A673 (cell line): ENCODE data around the gene INHBA. TPM values are rescaled to one million over a fixed set of nuclear protein-coding genes. Genes with fewer than 3 reads are reported as not detected.

ENCODE experiments used
- Bru-seq: library from RNA; stranded (reverse); fragments of 400-500 nt; gene quantifications from one replicate; lab custom pipeline; 2021; lab: Mats Ljungman, UMichigan
- BruChase-seq, 2 experiments: library from RNA; stranded (reverse); fragments of 400-500 nt; gene quantifications; one replicate each; lab custom pipeline; 2021; lab: Mats Ljungman, UMichigan
- BruUV-seq: library from RNA; stranded (reverse); fragments of 400-500 nt; replicated peaks from 2 replicates; lab custom pipeline; 2021; lab: Mats Ljungman, UMichigan
- CTCF ChIA-PET: fragments of 300-600 bp; sonication (Branson Sonifier 250); formaldehyde crosslinking; loops from one replicate; lab custom pipeline; 2022; ENCODE audit warnings: antibody characterized with exemption; lab: Charles Lee
- POLR2A ChIA-PET: fragments of 300-600 bp; sonication (Branson Sonifier 250); formaldehyde crosslinking; loops from one replicate; lab custom pipeline; 2022; ENCODE audit warnings: antibody characterized with exemption; ENCODE audit not compliant: low non-redundant PET; lab: Charles Lee
- DNase-seq: peaks from one replicate; pipeline ENCODE4 v3.0.0-alpha.2; 2015; ENCODE audit warnings: low spot score
- H3K27ac ChIP-seq: fragments of 200-600 bp; sonication (generic); 2 replicates; pipeline ENCODE4 v1.5.1; 2016; ENCODE audit warnings: mixed run types, low read depth, mild to moderate bottlenecking, mixed read lengths, antibody characterized with exemption, low read length; ENCODE audit not compliant: poor library complexity, severe bottlenecking
- H3K27me3 ChIP-seq: fragments of 200-600 bp; sonication (generic); replicated peaks from 2 replicates; pipeline ENCODE4 v1.6.1; 2017; ENCODE audit warnings: mixed run types, low read depth, mild to moderate bottlenecking, mixed read lengths, antibody characterized with exemption, low read length; ENCODE audit not compliant: insufficient read depth, poor library complexity
- H3K36me3 ChIP-seq: fragments of 200-600 bp; sonication (generic); 2 replicates; pipeline ENCODE4 v1.6.1; 2016; ENCODE audit warnings: mixed run types, mild to moderate bottlenecking, mixed read lengths, antibody characterized with exemption, low read length; ENCODE audit not compliant: insufficient read depth, poor library complexity, severe bottlenecking
- H3K4me1 ChIP-seq: fragments of 200-600 bp; sonication (generic); 2 replicates; pipeline ENCODE4 v1.6.1; 2017; ENCODE audit warnings: mixed run types, mild to moderate bottlenecking, mixed read lengths, antibody characterized with exemption, low read length; ENCODE audit not compliant: insufficient read depth, poor library complexity, severe bottlenecking
- H3K4me3 ChIP-seq: fragments of 200-600 bp; sonication (generic); 2 replicates; pipeline ENCODE4 v1.5.1; 2016; ENCODE audit warnings: low read depth, mixed run types, mild to moderate bottlenecking, mixed read lengths, low read length; ENCODE audit not compliant: poor library complexity, severe bottlenecking
- H3K9me3 ChIP-seq: fragments of 200-600 bp; sonication (generic); 2 replicates; pipeline ENCODE4 v1.6.1; 2016; ENCODE audit warnings: mixed run types, low read depth, mild to moderate bottlenecking, mixed read lengths, antibody characterized with exemption, low read length; ENCODE audit not compliant: poor library complexity, severe bottlenecking
- CTCF ChIP-seq: fragments of 300-800, 200-600 bp; sonication (generic); conservative IDR thresholded peaks from 2 replicates; pipeline ENCODE4 v1.5.1; 2017; ENCODE audit warnings: low read depth, mild to moderate bottlenecking, antibody characterized with exemption, low read length, moderate library complexity, mixed read lengths
- EZH2 ChIP-seq: fragments of 200-600 bp; sonication (generic); IDR thresholded peaks from 2 replicates; pipeline ENCODE4 v1.6.1; 2017; ENCODE audit warnings: borderline replicate concordance, low read depth, mild to moderate bottlenecking, mixed read lengths, antibody characterized with exemption, low read length; ENCODE audit not compliant: poor library complexity, severe bottlenecking
- intact Hi-C: fragments of 100-400 bp; cut with micrococcal nuclease; formaldehyde crosslinking; loops from one replicate; pipeline ENCODE4 v1.10.0; 2022; ENCODE audit not compliant: unreplicated experiment
- long read RNA-seq: library from polyadenylated mRNA; stranded (forward); transcript quantifications from one replicate; pipeline ENCODE4 v2.0.0, GENCODE V29; 2022
- total RNA-seq: library from RNA; stranded (reverse); gene quantifications from 2 replicates; pipeline ENCODE4 v1.2.3, GENCODE V29; 2021

INHBA gene
- total RNA-seq (1.7 and 2.4 TPM in 2 replicates), Bru-seq, nascent RNA (percentile 50 among the genes with signal in this experiment), BruChase-seq, experiment 1, labeled RNA remaining after a 2-hour chase (percentile 53 among the genes with signal in this experiment), BruChase-seq, experiment 2, labeled RNA remaining after a 6-hour chase (percentile 36 among the genes with signal in this experiment)
- long read RNA-seq = 0 reads

GRCh38 chr7:41702635-41703371 lies at the start of gene INHBA:
INHBA (minus strand) TSS chr7:41703090; CDS start chr7:41700374, 2,716 bp downstream.
- no peak within 1 kb of the TSS for H3K4me3 ChIP-seq
- BruUV-seq = TSS peak; percentile 26
- ChIA-PET CTCF (no interaction called here), POLR2A (no interaction called here)
- peak; percentile 27 for DNase-seq
- TF ChIP-seq CTCF (no peak), EZH2 (no peak)
- no peaks in the 10 kb centered on the region for H3K36me3 ChIP-seq
- no peak within 1 kb of the TSS for H3K27ac ChIP-seq
- H3K9me3 ChIP-seq = no peaks in the 10 kb centered on the region
- H3K27me3 ChIP-seq = peaks cover 3% of the 10 kb centered on the region
- intact Hi-C loops = loop anchor here (10.0 kb wide), 1 partner anchor 938 kb away; no protein-coding TSS in a partner anchor
- H3K4me1 ChIP-seq = peaks cover 17% of the 10 kb centered on the region

- Histone ChIP-seq H3K4me3 (no peak overlapping the region), H3K27me3 (no peaks in the 10 kb centered on the region), H3K27ac (no peak overlapping the region), H3K9me3 (peaks cover 30% of the 10 kb centered on the region), H3K36me3 (no peaks in the 10 kb centered on the region), H3K4me1 (no peaks in the 10 kb centered on the region)
- BruUV-seq = no TSS peak
- ChIA-PET POLR2A (interaction anchor here (0.7 kb wide), 1 partner anchor 836 kb away, joined by 3 read pairs; no protein-coding TSS in a partner anchor), CTCF (no interaction called here)
- intact Hi-C loops = no loop called here
- DNase-seq = no peak
- TF ChIP-seq CTCF (no peak), EZH2 (no peak)
Measured at GRCh38 chr7:41752615-41753014, 49.7 kb upstream of the INHBA start.

- Histone ChIP-seq H3K27ac (no peak overlapping the region), H3K27me3 (no peaks in the 10 kb centered on the region), H3K4me3 (no peak overlapping the region), H3K4me1 (no peaks in the 10 kb centered on the region), H3K36me3 (no peaks in the 10 kb centered on the region), H3K9me3 (peaks cover 13% of the 10 kb centered on the region)
- CTCF ChIA-PET = no interaction called here
- no TSS peak for BruUV-seq
- POLR2A ChIA-PET = no interaction called here
- no peak for DNase-seq
- intact Hi-C loops = no loop called here
- TF ChIP-seq EZH2 (no peak), CTCF (no peak)
Measured at GRCh38 chr7:41750661-41751540, 48.0 kb upstream of the INHBA start.
